Psoas muscle (tissue), 8 donors: ENCODE measurements around the gene KIAA1671. TPM values are rescaled to one million over a fixed set of nuclear protein-coding genes. Genes with fewer than 3 reads are reported as not detected.

Source experiments
- ATAC-seq, 4 donors: fragments of 200-7000 bp; cut with Tn5 transposase; one replicate each; pipeline ENCODE4 v1.9.1; 2020; ENCODE audit warnings: moderate library complexity in 3 of 4, mild to moderate bottlenecking in 2 of 4
- DNase-seq, 2 donors: peaks; one replicate each; pipeline ENCODE4 v3.0.0-alpha.2; 2020
- H3K27ac ChIP-seq: fragments of 200-600 bp; one replicate; pipeline ENCODE4 v1.8.0; 2022
- H3K27me3 ChIP-seq, 3 donors: fragments of 200-600 bp in 1 of 3; one replicate each; pipeline versions ENCODE4 v1.6.1 to v1.8.0; 2013 to 2022; ENCODE audit warnings: low read length in 2 of 3, mild to moderate bottlenecking in 2 of 3, moderate library complexity in 1 of 3; ENCODE audit not compliant: insufficient read depth in 3 of 3
- H3K36me3 ChIP-seq, 2 donors: fragments of 200-600 bp in 1 of 2; one replicate each; pipeline versions ENCODE4 v1.6.1 to v1.8.0; 2013 to 2022; ENCODE audit warnings: low read depth in 1 of 2, mild to moderate bottlenecking in 1 of 2, moderate library complexity in 1 of 2; ENCODE audit not compliant: insufficient read depth in 1 of 2
- H3K4me1 ChIP-seq: fragments of 200-600 bp; one replicate; pipeline ENCODE4 v1.8.0; 2022
- H3K4me3 ChIP-seq: fragments of 200-600 bp; one replicate; pipeline ENCODE4 v1.8.0; 2022; ENCODE audit warnings: mild to moderate bottlenecking
- H3K9me3 ChIP-seq: fragments of 200-600 bp; one replicate; pipeline ENCODE4 v1.8.0; 2022
- CTCF ChIP-seq: fragments of 200-600 bp; IDR thresholded peaks from one replicate; pipeline ENCODE4 v1.8.0; 2022; ENCODE audit warnings: antibody characterized with exemption
- WGBS, 3 donors: extraction: QIAGEN DNeasy Blood & Tissue Kit; methylation state at CpG; one replicate each; pipeline versions ENCODE4 v1.1.6 to v1.1.7; 2013; 5-methylcytosine and 5-hydroxymethylcytosine counted together
- intact Hi-C, 2 donors: fragments of 100-400 bp; cut with DNase I; formaldehyde crosslinking; loops; one replicate each; pipeline versions ENCODE4 v1.11.0 to v1.14.2; 2022
- polyA plus RNA-seq, 3 donors: library from polyadenylated mRNA; stranded (reverse); fragments of 200-250 nt; gene quantifications; one replicate each; pipeline ENCODE4 v1.2.3, GENCODE V29; 2013
- total RNA-seq, 4 donors: library from RNA; stranded (reverse); fragmentation: NEBNext Ultra II Directional in 2 of 4; extraction: Animal tissue kit (Norgen Biotek cat#: 25700) in 2 of 4; gene quantifications; one replicate each; pipeline versions ENCODE4 v1.2.1 to v1.2.4, GENCODE V29; 2021 to 2023
- donor health status: healthy with polysubstance abuse.
- donor health status: DM: no; HTN: no; CAD: no; lungs with moderate emphysema.
- donor health status: Bipolar disorder and iron deficiency.
- donor health status: healthy.
- donor health status: DM: yes; HTN: yes; CAD: no.
- donor health status: DM: no; HTN: no; CAD: no.
- donor health status: DM: no; HTN: no; CAD: no.
- donor health status: DM: yes; HTN: yes; CAD: no.

KIAA1671 gene
- total and polyA plus RNA-seq, 7 donors, result 1.9 to 56.9 (median 15.8) TPM

- intact Hi-C loops, result no loop called here
- 88 to 96% (median 93%) methylated on average over 10 of the region's 10 CpGs for WGBS, 3 donors
These were observed 37.9 kb downstream of the KIAA1671 start for GRCh38 chr22:24990344-24990905.

GRCh38 chr22:24992946-24993345 lies 40.4 kb downstream of the KIAA1671 start:
- Histone ChIP-seq H3K27me3 (peaks cover 0 to 3% (median 0%) of the 10 kb centered on the region in 3 donors), H3K36me3 (no peaks in the 10 kb centered on the region), H3K4me1 (peaks cover 9% of the 10 kb centered on the region), H3K9me3 (no peaks in the 10 kb centered on the region), H3K27ac (no peak overlapping the region), H3K4me3 (no peak overlapping the region)
- intact Hi-C loops, result no loop called here
- TF ChIP-seq CTCF, result no peak
- 70 to 91% (median 87%) methylated on average over 7 of the region's 7 CpGs for WGBS, 3 donors
- DNase-seq (no peak), ATAC-seq (no peak)

More at GRCh38 chr22:24990344-24990905, 37.9 kb downstream of the KIAA1671 start:
- ATAC-seq (no peak), DNase-seq (no peak)
- Histone ChIP-seq H3K4me1 (no peaks in the 10 kb centered on the region), H3K36me3 (no peaks in the 10 kb centered on the region), H3K27me3 (peaks cover 0 to 3% (median 0%) of the 10 kb centered on the region in 3 donors), H3K4me3 (no peak overlapping the region), H3K9me3 (no peaks in the 10 kb centered on the region), H3K27ac (no peak overlapping the region)
- no peak for TF ChIP-seq CTCF

GRCh38 chr22:24994070-24994763 lies 41.7 kb downstream of the KIAA1671 start:
- intact Hi-C loops, result no loop called here
- ATAC-seq (no peak), DNase-seq (no peak)
- Histone ChIP-seq H3K36me3 (no peaks in the 10 kb centered on the region), H3K27ac (no peak overlapping the region), H3K9me3 (no peaks in the 10 kb centered on the region), H3K4me1 (peaks cover 9% of the 10 kb centered on the region), H3K27me3 (peaks cover 0 to 3% (median 0%) of the 10 kb centered on the region in 3 donors), H3K4me3 (no peak overlapping the region)
- no peak for TF ChIP-seq CTCF
- whole genome bisulfite sequencing, 3 donors, result 69 to 76% (median 76%) methylated on average over 7 of the region's 7 CpGs

- Histone ChIP-seq H3K4me1 (peaks cover 9% of the 10 kb centered on the region), H3K27me3 (peaks cover 0 to 3% (median 0%) of the 10 kb centered on the region in 3 donors), H3K4me3 (no peak overlapping the region), H3K27ac (no peak overlapping the region), H3K9me3 (no peaks in the 10 kb centered on the region), H3K36me3 (no peaks in the 10 kb centered on the region)
- no peak for DNase-seq
- no peak for ATAC-seq
- 88 to 96% (median 91%) methylated on average over 2 of the region's 2 CpGs for WGBS, 3 donors
- TF ChIP-seq CTCF, result no peak
- intact Hi-C loops, result no loop called here
These were observed 43.2 kb downstream of the KIAA1671 start for GRCh38 chr22:24995649-24996180.
